WTC11 (cell line): ENCODE measurements around the gene PTPRK.

Experiments used
- CREM ChIP-seq: sonication (generic); formaldehyde crosslinking; IDR thresholded peaks from 2 replicates; pipeline ENCODE4 v1.8.1; 2022; ENCODE audit warnings: mild to moderate bottlenecking, missing genetic modification reagents, moderate library complexity
- ESRRA ChIP-seq: sonication (generic); formaldehyde crosslinking; IDR thresholded peaks from 2 replicates; pipeline ENCODE4 v1.8.1; 2022; ENCODE audit warnings: mild to moderate bottlenecking, missing genetic modification reagents, borderline replicate concordance
- NR2C2 ChIP-seq: sonication (generic); formaldehyde crosslinking; IDR thresholded peaks from 2 replicates; pipeline ENCODE4 v1.8.0; 2022; ENCODE audit warnings: mild to moderate bottlenecking, missing genetic modification reagents
- ZNF121 ChIP-seq: sonication (generic); formaldehyde crosslinking; IDR thresholded peaks from 2 replicates; pipeline ENCODE4 v1.8.0; 2023; ENCODE audit warnings: missing genetic modification reagents
- TF ChIP-seq, protein P1 (sequence below): fragments of 200-600 bp; IDR thresholded peaks from 2 replicates; pipeline ENCODE4 v1.8.0; 2022; ENCODE audit warnings: antibody characterized with exemption
- TF ChIP-seq, protein P2 (sequence below): sonication (generic); formaldehyde crosslinking; IDR thresholded peaks from 2 replicates; pipeline ENCODE4 v1.8.1; 2023; ENCODE audit warnings: mild to moderate bottlenecking, missing genetic modification reagents, borderline replicate concordance
- TF ChIP-seq, protein P3 (sequence below): sonication (generic); formaldehyde crosslinking; IDR thresholded peaks from 2 replicates; pipeline ENCODE4 v1.8.1; 2022; ENCODE audit warnings: mild to moderate bottlenecking, moderate library complexity, missing genetic modification reagents
- TF ChIP-seq, protein P4 (sequence below): sonication (generic); formaldehyde crosslinking; conservative IDR thresholded peaks from 2 replicates; pipeline ENCODE4 v1.8.1; 2022; ENCODE audit warnings: mild to moderate bottlenecking, missing genetic modification reagents

DNA sequence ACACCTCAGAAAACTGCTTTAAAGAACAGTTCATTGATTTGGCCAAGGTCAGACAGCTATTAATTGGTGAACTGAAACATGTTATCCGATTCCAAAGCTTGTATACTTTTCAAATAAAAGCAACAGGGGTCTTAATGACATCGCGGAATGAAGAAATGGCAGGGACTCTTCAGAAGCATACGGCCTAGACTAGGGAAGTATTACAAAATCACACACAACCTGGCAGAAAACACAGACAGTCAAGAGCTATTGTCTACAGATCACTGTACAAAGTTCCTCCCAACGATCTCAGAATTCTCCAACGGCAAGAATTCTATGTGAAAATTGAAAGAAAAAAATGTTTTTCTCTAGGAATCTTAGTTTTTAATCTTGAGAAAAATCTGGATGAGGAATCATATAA lies 105.5 kb downstream of the PTPRK start:
- no peak for TF ChIP-seq ZNF121
- TF ChIP-seq, protein P1, sequence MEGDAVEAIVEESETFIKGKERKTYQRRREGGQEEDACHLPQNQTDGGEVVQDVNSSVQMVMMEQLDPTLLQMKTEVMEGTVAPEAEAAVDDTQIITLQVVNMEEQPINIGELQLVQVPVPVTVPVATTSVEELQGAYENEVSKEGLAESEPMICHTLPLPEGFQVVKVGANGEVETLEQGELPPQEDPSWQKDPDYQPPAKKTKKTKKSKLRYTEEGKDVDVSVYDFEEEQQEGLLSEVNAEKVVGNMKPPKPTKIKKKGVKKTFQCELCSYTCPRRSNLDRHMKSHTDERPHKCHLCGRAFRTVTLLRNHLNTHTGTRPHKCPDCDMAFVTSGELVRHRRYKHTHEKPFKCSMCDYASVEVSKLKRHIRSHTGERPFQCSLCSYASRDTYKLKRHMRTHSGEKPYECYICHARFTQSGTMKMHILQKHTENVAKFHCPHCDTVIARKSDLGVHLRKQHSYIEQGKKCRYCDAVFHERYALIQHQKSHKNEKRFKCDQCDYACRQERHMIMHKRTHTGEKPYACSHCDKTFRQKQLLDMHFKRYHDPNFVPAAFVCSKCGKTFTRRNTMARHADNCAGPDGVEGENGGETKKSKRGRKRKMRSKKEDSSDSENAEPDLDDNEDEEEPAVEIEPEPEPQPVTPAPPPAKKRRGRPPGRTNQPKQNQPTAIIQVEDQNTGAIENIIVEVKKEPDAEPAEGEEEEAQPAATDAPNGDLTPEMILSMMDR, result no peak
- TF ChIP-seq CREM (CRISPR knock-in tag), result no peak
- TF ChIP-seq, protein P2, sequence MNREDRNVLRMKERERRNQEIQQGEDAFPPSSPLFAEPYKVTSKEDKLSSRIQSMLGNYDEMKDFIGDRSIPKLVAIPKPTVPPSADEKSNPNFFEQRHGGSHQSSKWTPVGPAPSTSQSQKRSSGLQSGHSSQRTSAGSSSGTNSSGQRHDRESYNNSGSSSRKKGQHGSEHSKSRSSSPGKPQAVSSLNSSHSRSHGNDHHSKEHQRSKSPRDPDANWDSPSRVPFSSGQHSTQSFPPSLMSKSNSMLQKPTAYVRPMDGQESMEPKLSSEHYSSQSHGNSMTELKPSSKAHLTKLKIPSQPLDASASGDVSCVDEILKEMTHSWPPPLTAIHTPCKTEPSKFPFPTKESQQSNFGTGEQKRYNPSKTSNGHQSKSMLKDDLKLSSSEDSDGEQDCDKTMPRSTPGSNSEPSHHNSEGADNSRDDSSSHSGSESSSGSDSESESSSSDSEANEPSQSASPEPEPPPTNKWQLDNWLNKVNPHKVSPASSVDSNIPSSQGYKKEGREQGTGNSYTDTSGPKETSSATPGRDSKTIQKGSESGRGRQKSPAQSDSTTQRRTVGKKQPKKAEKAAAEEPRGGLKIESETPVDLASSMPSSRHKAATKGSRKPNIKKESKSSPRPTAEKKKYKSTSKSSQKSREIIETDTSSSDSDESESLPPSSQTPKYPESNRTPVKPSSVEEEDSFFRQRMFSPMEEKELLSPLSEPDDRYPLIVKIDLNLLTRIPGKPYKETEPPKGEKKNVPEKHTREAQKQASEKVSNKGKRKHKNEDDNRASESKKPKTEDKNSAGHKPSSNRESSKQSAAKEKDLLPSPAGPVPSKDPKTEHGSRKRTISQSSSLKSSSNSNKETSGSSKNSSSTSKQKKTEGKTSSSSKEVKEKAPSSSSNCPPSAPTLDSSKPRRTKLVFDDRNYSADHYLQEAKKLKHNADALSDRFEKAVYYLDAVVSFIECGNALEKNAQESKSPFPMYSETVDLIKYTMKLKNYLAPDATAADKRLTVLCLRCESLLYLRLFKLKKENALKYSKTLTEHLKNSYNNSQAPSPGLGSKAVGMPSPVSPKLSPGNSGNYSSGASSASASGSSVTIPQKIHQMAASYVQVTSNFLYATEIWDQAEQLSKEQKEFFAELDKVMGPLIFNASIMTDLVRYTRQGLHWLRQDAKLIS (CRISPR knock-in tag), result no peak
- TF ChIP-seq, protein P3, sequence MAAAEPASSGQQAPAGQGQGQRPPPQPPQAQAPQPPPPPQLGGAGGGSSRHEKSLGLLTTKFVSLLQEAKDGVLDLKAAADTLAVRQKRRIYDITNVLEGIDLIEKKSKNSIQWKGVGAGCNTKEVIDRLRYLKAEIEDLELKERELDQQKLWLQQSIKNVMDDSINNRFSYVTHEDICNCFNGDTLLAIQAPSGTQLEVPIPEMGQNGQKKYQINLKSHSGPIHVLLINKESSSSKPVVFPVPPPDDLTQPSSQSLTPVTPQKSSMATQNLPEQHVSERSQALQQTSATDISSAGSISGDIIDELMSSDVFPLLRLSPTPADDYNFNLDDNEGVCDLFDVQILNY, result no peak
- TF ChIP-seq ESRRA (CRISPR knock-in tag), result no peak
- TF ChIP-seq, protein P4, sequence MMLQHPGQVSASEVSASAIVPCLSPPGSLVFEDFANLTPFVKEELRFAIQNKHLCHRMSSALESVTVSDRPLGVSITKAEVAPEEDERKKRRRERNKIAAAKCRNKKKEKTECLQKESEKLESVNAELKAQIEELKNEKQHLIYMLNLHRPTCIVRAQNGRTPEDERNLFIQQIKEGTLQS (CRISPR knock-in tag), result no peak
- TF ChIP-seq NR2C2, result no peak
